Gastroesophageal sphincter (tissue), 3 donors: ENCODE results near the gene DCANP1.

ENCODE experiments used
- EP300 ChIP-seq: sonication (generic); formaldehyde crosslinking; IDR thresholded peaks from one replicate; pipeline ENCODE4 v1.6.1; 2017; ENCODE audit warnings: antibody characterized with exemption, mild to moderate bottlenecking
- POLR2A ChIP-seq, 2 donors: fragments of 450-650 bp; IDR thresholded peaks; one replicate each; pipeline ENCODE4 v1.6.1; 2017; ENCODE audit warnings: antibody characterized with exemption in 2 of 2, mild to moderate bottlenecking in 2 of 2, moderate library complexity in 1 of 2
- POLR2AphosphoS5 ChIP-seq: sonication (generic); formaldehyde crosslinking; IDR thresholded peaks from one replicate; pipeline ENCODE4 v1.6.1; 2017; ENCODE audit warnings: antibody characterized with exemption
- TF ChIP-seq, protein P1 (sequence below), 4 experiments: fragments of 200-600 bp in 2 of 4; fragments of 450-650 bp in 2 of 4; sonication (generic) in 1 of 4; IDR thresholded peaks; one replicate each; pipeline ENCODE4 v1.5.1; 2017 to 2019; ENCODE audit warnings: antibody characterized with exemption in 4 of 4, mild to moderate bottlenecking in 2 of 4, moderate library complexity in 2 of 4

GRCh38 chr5:135477613-135478066, 30.5 kb upstream of the DCANP1 start:
- TF ChIP-seq, protein P1, sequence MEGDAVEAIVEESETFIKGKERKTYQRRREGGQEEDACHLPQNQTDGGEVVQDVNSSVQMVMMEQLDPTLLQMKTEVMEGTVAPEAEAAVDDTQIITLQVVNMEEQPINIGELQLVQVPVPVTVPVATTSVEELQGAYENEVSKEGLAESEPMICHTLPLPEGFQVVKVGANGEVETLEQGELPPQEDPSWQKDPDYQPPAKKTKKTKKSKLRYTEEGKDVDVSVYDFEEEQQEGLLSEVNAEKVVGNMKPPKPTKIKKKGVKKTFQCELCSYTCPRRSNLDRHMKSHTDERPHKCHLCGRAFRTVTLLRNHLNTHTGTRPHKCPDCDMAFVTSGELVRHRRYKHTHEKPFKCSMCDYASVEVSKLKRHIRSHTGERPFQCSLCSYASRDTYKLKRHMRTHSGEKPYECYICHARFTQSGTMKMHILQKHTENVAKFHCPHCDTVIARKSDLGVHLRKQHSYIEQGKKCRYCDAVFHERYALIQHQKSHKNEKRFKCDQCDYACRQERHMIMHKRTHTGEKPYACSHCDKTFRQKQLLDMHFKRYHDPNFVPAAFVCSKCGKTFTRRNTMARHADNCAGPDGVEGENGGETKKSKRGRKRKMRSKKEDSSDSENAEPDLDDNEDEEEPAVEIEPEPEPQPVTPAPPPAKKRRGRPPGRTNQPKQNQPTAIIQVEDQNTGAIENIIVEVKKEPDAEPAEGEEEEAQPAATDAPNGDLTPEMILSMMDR (IDR thresholded peaks at IDR 0.05), result no peak
- TF ChIP-seq POLR2A (IDR thresholded peaks at IDR 0.05), result no peak
- no peak for TF ChIP-seq EP300
- no peak for TF ChIP-seq POLR2AphosphoS5
